HG03108 (cell line): ENCODE data around the gene TCL1A.
A peak's percentile ranks its signal among the peaks of the same experiment; 100 is the strongest.

Source experiments
- ATAC-seq: cut with Tn5 transposase; IDR thresholded peaks from one replicate; pipeline ENCODE4 v1.9.1; 2021; ENCODE audit warnings: moderate library complexity; ENCODE audit not compliant: unreplicated experiment

TCL1A gene

GRCh38 chr14:95707327-95707726 lies 6.6 kb downstream of the TCL1A start:
- ATAC-seq = no peak

DNA sequence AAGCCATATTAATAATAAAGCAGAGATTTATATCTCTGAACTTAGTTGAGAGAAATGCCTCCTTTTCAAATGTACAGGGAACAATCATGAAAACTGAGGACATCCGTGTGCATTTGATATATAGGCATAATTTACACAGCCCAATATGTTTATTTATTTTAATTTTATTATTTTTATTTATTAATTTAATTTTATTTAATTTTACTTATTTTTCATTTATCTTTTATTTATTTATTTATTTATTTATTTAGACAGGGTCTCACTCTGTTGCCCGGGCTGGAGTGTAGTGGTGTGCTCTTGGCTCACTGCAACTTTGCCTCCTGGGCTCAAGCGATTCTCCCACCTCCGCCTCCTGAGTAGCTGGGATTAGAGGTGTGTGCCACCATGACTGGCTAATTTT lies 8.4 kb downstream of the TCL1A start:
- no peak for ATAC-seq

DNA sequence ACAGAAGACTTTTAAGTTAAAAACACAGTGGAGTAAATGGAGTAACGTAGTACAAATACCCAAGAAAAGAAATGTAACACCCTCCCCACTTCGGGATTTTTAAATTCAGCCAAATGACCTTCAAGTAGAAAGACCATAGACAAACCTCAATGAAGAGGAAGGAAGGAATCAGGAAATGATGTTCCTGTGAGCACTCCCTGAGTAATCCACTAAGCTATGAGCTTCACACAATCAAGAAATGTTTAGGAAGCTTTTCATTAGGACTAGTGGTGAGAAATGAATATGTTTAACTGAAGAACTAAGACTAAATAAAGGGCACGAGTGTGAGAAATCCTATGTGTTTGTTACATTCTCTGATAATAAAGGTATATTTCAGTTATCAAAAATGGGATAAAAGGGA lies 10.1 kb downstream of the TCL1A start:
- ATAC-seq = no peak

DNA sequence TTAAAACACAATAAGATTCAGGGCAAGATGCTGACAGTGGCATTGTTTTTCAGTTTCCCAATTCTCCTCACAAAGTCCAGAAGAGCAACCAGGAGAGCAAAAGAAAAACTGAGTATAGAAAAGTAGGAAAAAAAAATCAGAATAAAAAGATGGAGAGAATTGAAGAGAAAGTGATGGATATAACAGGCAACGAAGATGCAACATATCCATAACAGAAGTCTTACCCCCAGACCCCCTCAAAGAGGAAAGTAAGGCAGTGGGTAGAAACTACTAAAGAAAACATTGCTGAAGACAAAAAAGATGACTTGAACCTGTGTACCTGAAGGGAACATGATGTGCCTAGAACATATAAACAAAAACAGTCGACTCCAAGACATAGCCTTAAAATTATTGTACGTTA lies 10.6 kb downstream of the TCL1A start:
- ATAC-seq = no peak

DNA sequence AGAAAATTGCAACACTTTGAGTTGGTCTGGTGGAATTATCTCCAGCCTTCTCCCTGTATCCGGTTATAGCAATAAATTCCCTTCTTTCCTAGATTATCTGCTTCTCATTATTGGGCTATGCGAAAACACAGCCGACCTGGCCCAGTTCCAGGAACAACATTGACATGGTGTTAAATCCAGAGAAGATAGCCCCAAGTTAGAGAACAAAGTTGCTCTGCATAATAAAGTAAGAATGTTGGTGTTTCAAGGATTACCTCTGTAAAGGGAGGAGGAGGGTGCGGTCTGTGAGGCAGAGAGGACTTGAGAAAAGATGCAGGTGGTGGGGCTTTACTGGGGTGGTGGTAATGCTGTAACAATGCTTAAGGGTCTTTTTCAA lies 12.1 kb downstream of the TCL1A start:
- no peak for ATAC-seq

GRCh38 chr14:95700221-95700976 lies 13.5 kb downstream of the TCL1A start:
- ATAC-seq = no peak

DNA sequence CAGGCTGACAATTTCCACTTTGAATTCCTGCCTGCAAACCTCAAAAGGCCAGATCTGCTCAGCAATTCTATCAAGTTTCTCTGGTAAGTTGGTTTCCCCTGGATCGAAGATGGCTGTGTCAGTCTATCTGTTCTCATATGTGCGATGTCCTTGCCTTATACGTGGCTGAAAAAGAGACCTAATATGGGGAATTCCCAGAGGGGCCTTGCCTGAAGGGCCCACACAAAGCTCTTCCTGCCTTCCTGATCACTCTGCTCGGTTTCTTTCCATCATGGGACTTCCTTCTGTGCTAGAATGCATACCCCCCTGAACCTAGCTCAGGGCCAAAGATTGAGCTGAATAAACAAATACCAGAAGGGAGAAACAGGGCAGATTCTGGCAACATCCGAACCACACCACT lies 14.5 kb downstream of the TCL1A start:
- ATAC-seq = peak; percentile 37

DNA sequence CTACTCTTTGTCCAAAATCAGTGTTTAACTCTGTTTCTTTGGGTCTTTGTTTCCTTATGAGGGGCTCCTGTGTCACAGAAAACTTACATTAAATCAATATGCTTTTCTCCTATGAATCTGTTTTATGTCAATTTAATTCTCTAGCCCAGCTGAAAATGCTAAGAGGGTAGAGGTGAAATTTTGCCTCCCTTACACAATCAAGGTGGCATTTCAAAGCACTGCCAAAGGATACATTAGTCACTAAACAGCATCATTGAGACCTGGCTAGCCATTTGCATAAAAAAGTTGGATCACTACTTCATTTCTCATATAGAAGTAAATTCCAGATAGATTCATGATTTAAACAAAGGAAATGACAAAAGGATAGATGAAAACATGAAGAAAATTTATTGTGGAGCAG lies 15.6 kb downstream of the TCL1A start:
- ATAC-seq = no peak

DNA sequence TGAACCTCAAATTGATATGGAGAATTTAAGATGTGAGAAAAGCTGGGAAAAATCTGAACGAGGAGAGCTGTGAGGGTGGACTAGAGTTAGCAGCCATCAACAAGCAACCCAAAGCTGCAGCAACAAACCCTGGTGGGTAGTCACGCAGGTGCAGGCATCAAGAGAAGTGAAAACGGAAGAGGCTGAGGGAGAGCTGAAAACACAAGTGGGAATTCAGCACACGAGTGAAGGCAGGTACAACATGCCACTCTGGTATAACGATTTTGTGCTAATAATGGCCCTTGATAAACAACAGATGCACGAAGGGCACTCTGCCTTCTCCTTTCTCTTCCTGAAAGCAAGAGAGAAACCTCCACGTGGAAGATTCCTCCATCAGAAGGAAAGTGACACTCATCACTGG lies 16.2 kb downstream of the TCL1A start:
- peak; percentile 42 for ATAC-seq

GRCh38 chr14:95696741-95697140 lies 17.2 kb downstream of the TCL1A start:
- no peak for ATAC-seq

DNA sequence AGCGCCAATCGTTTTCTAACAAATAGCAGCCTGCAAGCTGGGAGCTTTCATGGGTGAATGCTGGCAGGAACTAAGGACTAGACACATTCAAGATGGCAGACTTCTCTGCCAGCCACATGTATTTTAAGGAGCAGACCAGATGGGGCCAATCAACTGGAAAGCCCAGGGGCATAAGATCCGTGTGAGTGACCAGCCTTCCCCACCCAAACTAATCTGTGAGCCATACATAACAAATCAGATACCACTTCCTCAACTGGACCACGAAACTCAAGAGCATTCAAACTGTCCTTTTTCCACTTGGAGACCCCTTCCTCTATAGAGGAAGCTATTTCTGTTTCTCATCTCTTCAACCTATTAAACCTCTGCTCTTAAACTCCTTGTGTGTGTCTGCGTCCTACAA lies 18.0 kb downstream of the TCL1A start:
- no peak for ATAC-seq

DNA sequence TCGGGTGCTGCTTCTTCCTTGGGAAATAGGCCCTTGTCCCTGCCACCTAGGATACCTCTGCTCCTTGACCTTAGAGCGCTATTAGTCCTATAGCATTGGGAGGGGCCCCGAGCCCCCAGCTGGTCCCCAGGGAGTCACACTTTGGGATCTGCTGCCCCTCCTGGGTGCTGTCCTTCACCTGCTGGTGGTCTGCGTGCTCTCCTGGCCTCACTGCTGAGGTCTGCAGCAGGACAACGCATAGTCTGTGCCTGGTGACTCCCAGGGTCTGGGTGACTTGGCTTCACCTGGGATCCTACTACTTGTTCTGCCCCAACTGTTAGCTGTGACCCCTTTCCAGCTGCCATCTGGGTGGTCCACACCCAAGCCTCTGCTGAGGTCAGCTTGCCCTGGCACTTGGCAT lies 18.9 kb downstream of the TCL1A start:
- ATAC-seq = no peak

DNA sequence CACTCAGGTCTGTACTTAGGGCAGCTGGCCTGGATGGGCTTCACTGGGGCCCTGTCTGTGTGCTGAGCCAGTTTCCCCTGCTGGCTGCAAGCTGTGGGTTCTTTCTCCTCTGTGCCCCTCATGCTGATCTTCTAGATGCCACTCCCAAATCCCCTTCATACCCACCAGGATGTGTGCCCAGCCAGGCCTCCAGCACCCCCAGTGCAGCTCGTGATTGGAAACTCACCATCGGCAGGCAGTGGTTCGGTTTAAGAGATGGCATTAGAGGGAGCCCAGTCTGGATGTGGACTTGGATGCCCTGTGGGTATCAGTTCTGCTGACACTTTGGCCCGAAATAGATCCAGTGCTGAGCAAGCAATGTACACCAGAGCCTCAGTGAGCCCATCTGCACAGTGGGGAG lies 21.8 kb downstream of the TCL1A start:
- ATAC-seq = no peak

DNA sequence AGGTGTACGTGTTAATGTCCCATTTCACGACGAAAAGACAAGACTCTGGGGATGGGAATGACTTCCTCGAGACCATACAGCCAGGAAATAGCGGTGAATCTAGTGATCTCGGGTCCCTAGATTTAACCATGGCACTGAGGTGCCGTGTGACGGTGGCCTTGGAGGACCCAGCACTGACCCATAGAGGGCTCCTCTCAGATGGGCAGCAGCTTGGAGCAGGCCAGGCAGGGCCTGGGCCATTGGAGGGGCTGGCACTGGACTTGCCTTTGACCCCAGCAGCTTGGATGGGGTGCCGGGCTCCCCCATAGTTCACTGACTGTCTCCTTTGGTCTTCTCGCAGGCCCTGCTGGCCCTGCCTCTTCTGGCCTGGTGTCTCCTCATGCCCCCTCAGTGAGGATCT lies 22.3 kb downstream of the TCL1A start:
- ATAC-seq = no peak

DNA sequence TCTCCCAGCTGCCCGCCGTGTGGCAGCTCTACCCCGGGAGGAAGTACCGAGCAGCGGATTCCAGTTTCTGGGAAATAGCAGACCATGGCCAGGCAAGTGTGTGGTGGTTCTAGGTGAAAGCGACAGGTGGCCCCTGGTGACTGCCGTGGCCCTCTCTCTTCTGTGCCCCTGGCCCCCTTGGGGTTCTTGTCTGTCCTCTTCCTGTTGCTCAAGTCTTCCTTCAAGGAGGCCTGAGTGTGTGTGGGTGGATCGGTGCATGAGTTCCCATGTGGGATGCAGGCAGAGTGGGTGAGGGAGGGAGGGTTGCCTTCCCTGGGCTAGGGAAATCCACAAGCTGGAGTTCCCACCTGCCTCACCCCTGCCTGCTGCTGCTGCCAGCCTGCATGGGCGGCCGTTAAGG lies 23.1 kb downstream of the TCL1A start:
- no peak for ATAC-seq

DNA sequence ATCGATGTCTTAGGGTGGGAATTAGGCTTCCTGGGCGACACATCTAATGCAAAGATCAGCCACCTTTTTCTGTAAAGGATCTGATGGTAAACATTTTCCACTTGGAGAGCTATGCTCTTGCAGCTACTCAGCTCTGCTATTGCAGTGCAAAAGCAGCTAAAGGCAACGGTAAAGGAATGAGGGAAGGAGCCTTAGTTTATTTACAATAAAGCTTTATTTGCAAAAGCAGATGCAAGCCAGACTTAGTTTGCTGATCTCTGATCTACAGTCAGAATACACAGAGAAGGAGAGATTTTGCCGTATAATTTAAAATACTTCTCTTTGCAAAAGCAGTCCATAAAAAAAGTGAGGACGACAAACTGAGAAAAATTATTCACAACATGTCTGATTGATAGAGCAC lies 24.5 kb downstream of the TCL1A start:
- ATAC-seq = no peak

DNA sequence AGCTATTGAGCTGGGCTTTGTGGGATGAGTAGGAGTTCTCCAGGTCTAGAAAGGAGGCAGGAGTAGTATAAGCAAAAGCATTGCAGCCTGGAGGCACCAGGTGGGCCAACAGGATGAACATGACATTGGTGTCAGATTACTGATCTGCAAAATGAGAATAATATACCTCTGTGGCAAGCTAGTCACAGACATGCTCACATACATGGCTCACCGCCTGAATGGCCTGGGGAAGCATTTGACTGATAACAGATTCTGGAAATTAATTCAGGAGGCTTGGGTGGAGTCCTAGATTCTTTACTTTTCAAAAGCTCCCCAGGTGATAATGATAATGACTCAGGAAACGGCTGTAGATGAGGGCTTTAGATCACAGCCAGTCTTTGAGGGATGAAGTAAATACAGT lies 27.0 kb downstream of the TCL1A start:
- ATAC-seq = no peak

GRCh38 chr14:95685978-95686922 lies 27.7 kb downstream of the TCL1A start, which contains the start of gene TCL1B:
Gene TCL1B (plus strand): TSS chr14:95686426. CDS start chr14:95686468, 42 bp downstream.
- no peak for ATAC-seq

GRCh38 chr14:95683793-95684192 lies 30.1 kb downstream of the TCL1A start:
- ATAC-seq = no peak

GRCh38 chr14:95681153-95681552 lies 32.8 kb downstream of the TCL1A start:
- ATAC-seq = no peak

- no peak for ATAC-seq
Measured at GRCh38 chr14:95679998-95680735, 33.8 kb downstream of the TCL1A start.
